ENCODE results near the gene MTHFS. TPM values are rescaled to one million over a fixed set of nuclear protein-coding genes. Genes with fewer than 3 reads are reported as not detected.

MTHFS gene
- 5.0 and 8.4 TPM in 2 replicates for total RNA-seq

GRCh38 chr15:79896634-79897379 lies at the start of gene MTHFS:
Gene MTHFS (minus strand): TSS chr15:79897014. CDS start chr15:79896988, 26 bp downstream.

Other genes with a start within 250 kb of the MTHFS start
- 0.33 and 1.1 TPM in 2 replicates for gene BCL2A1, start 74.2 kb upstream of the MTHFS start, total RNA-seq
- 103 and 122 TPM in 2 replicates for gene ZFAND6, start 162.7 kb upstream of the MTHFS start, total RNA-seq